Smooth muscle cell (in vitro differentiated cells): ENCODE data around the gene GPR18. TPM values are rescaled to one million over a fixed set of nuclear protein-coding genes. Genes with fewer than 3 reads are reported as not detected.
"Not testable (repeated sequence)": the region's sequence is repeated elsewhere in the genome, so short reads cannot be mapped to it uniquely, and the experiment has no call there.

Source experiments
- DNase-seq: peaks from one replicate; lab custom pipeline; 2025; ENCODE audit not compliant: unreplicated experiment; lab: John Stamatoyannopoulos, UW
- H2AFZ ChIP-seq: fragments of 200-600 bp; sonication (generic); 2 replicates; pipeline ENCODE4 v1.6.0; 2016; ENCODE audit warnings: antibody characterized with exemption, low read depth, mild to moderate bottlenecking
- H3F3A ChIP-seq: fragments of 200-600 bp; sonication (generic); 2 replicates; pipeline ENCODE4 v1.6.0; 2017; ENCODE audit warnings: antibody characterized with exemption, low read depth
- H3K27ac ChIP-seq: fragments of 200-600 bp; sonication (generic); 2 replicates; pipeline ENCODE4 v1.5.1; 2016; ENCODE audit warnings: low read depth, mild to moderate bottlenecking
- H3K27me3 ChIP-seq: fragments of 200-600 bp; sonication (generic); 2 replicates; pipeline ENCODE4 v1.6.1; 2016; ENCODE audit warnings: low read depth, mild to moderate bottlenecking
- H3K36me3 ChIP-seq: fragments of 200-600 bp; sonication (generic); 2 replicates; pipeline ENCODE4 v1.5.1; 2016; ENCODE audit warnings: low read depth
- H3K4me1 ChIP-seq: fragments of 200-600 bp; sonication (generic); 2 replicates; pipeline ENCODE4 v1.5.1; 2016; ENCODE audit warnings: low read depth
- H3K4me2 ChIP-seq: fragments of 200-600 bp; sonication (generic); 2 replicates; pipeline ENCODE4 v1.6.0; 2016; ENCODE audit warnings: mild to moderate bottlenecking
- H3K4me3 ChIP-seq: fragments of 200-600 bp; sonication (generic); 2 replicates; pipeline ENCODE4 v1.5.1; 2016; ENCODE audit warnings: mild to moderate bottlenecking
- H3K79me2 ChIP-seq: fragments of 200-600 bp; sonication (generic); 2 replicates; pipeline ENCODE4 v1.6.0; 2016; ENCODE audit warnings: low read depth, mild to moderate bottlenecking
- H3K9ac ChIP-seq: fragments of 200-600 bp; sonication (generic); 2 replicates; pipeline ENCODE4 v1.6.0; 2016; ENCODE audit warnings: low read depth
- H3K9me3 ChIP-seq: fragments of 200-600 bp; sonication (generic); replicated peaks from 2 replicates; pipeline ENCODE4 v1.5.1; 2016; ENCODE audit warnings: low read depth
- H4K20me1 ChIP-seq: fragments of 200-600 bp; sonication (generic); 2 replicates; pipeline ENCODE4 v1.6.0; 2016; ENCODE audit warnings: low read depth
- WGBS: methylation state at CpG from one replicate; pipeline ENCODE4 v1.1.7; 2016; ENCODE audit warnings: low lambda C conversion rate; 5-methylcytosine and 5-hydroxymethylcytosine counted together
- polyA plus RNA-seq: library from polyadenylated mRNA; unstranded; fragments of >200 nt; fragmentation: Nextera tagmentation; extraction: Ambion mirVana; gene quantifications from 2 replicates; pipeline ENCODE4 v1.2.1, GENCODE V29; 2016
- total RNA-seq: library from RNA; depleted of rRNA; stranded (reverse); fragments of >200 nt; gene quantifications from 2 replicates; pipeline ENCODE4 v1.2.3, GENCODE V29; 2014
- TF ChIP-seq, protein P1 (sequence below): fragments of 200-600 bp; sonication (generic); IDR thresholded peaks from 2 replicates; pipeline ENCODE4 v1.5.1; 2017; ENCODE audit warnings: borderline replicate concordance, mild to moderate bottlenecking, antibody characterized with exemption; ENCODE audit not compliant: insufficient read depth, poor library complexity, severe bottlenecking

Gene GPR18
- total and polyA plus RNA-seq, 2 experiments from 2014 or later, result not detected

DNA sequence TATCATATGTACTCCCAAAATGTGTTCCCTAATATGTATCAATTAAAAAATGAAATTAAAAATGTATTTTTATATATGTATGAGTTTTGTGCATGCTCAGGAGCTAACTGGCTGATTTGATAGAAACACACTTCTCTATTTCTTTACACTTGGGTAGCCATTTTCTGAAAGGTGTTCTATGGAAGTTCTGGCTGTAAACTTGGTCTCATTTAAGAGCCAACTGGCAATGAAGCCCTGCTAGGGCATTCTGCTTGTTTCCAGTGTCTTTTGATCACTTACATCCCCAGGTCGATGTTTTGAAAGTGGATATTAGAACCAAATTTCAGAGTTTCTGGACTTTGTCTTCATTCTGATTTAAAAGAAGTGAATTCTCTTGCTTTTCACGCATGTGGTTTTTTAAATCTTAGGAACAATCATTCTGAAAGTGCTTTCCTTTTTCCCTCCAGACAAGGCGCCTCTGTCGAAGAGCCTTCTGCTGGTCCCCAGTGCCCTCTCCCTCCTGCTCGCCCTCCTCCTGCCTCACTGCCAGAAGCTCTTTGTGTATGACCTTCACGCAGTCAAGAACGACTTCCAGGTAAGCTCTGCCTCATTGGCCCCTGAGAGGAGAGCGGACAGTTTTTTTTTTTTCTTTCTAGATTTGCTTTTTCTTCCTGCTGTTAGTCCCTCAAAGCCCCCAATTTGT is 20.1 kb downstream of the GPR18 start:
- DNase-seq, result no peak
- H3K4me3 ChIP-seq, result no peak overlapping the region
- WGBS, result 98% methylated on average over 8 of the region's 8 CpGs

DNA sequence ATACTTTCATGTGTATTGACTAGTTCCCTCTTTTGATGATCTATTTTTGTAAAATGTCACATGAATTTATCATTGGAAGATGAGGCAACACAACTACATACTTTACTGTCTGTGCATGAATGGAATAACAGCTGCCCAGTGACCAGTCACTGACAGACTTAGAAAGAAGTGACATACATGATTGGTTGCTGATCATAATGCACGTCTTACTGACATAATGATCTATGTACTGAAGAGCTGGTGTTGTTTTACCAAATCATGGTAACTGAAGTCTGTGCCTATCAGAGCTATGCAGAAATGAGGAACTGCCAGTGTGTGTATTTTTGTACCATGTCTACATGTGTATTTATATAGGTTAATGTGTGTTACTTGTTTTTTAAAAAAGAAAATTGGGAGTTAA is 26.5 kb downstream of the GPR18 start:
- H4K20me1 ChIP-seq, result peaks cover 89% of the 10 kb centered on the region
- no peak overlapping the region for H3K4me2 ChIP-seq
- H3F3A ChIP-seq, result peaks cover 4% of the 10 kb centered on the region
- H3K4me3 ChIP-seq, result no peak overlapping the region
- H3K27me3 ChIP-seq, result no peaks in the 10 kb centered on the region
- H3K9me3 ChIP-seq, result no peaks in the 10 kb centered on the region
- 96% methylated on average over 1 of the region's 1 CpG for WGBS
- no peaks in the 10 kb centered on the region for H3K36me3 ChIP-seq
- H3K4me1 ChIP-seq, result peaks cover 6% of the 10 kb centered on the region
- no peak overlapping the region for H3K27ac ChIP-seq
- no peak overlapping the region for H3K9ac ChIP-seq
- DNase-seq, result no peak
- peaks cover 48% of the 10 kb centered on the region for H3K79me2 ChIP-seq
- TF ChIP-seq, protein P1, sequence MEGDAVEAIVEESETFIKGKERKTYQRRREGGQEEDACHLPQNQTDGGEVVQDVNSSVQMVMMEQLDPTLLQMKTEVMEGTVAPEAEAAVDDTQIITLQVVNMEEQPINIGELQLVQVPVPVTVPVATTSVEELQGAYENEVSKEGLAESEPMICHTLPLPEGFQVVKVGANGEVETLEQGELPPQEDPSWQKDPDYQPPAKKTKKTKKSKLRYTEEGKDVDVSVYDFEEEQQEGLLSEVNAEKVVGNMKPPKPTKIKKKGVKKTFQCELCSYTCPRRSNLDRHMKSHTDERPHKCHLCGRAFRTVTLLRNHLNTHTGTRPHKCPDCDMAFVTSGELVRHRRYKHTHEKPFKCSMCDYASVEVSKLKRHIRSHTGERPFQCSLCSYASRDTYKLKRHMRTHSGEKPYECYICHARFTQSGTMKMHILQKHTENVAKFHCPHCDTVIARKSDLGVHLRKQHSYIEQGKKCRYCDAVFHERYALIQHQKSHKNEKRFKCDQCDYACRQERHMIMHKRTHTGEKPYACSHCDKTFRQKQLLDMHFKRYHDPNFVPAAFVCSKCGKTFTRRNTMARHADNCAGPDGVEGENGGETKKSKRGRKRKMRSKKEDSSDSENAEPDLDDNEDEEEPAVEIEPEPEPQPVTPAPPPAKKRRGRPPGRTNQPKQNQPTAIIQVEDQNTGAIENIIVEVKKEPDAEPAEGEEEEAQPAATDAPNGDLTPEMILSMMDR, result no peak
- no peak overlapping the region for H2AFZ ChIP-seq

More for the DNA sequence above, 20.1 kb downstream of the GPR18 start:
- Histone ChIP-seq H3F3A (no peaks in the 10 kb centered on the region), H3K36me3 (peaks cover 11% of the 10 kb centered on the region), H3K9ac (no peak overlapping the region), H3K79me2 (peaks cover 16% of the 10 kb centered on the region), H3K27me3 (no peaks in the 10 kb centered on the region), H4K20me1 (peaks cover 40% of the 10 kb centered on the region), H3K9me3 (no peaks in the 10 kb centered on the region), H3K27ac (no peak overlapping the region), H3K4me1 (no peaks in the 10 kb centered on the region), H2AFZ (no peak overlapping the region), H3K4me2 (no peak overlapping the region)
- TF ChIP-seq, protein P1, result no peak

DNA sequence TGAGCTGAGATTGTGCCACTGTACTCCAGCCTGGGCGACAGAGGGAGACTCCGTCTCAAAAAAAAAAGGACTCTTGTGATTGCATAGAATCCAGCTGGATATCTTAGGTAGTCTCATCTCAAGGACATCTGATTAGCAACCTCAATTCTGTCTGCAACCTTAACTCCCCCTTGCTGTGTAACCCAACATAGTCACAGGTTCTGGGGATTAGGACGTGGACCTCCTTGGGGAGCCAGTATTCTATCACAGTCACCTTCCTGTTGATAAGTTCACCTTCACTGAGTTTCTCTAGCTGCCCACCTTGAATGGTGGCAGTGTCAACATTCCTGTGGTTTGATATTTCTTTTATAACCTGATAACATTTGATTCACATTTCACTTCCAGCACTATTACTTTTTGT is 27.2 kb downstream of the GPR18 start:
- H3K79me2 ChIP-seq, result peaks cover 48% of the 10 kb centered on the region
- WGBS, result 92% methylated on average over 3 of the region's 3 CpGs
- H3F3A ChIP-seq, result peaks cover 4% of the 10 kb centered on the region
- no peak overlapping the region for H3K4me3 ChIP-seq
- H3K9ac ChIP-seq, result no peak overlapping the region
- peaks cover 6% of the 10 kb centered on the region for H3K4me1 ChIP-seq
- DNase-seq, result no peak
- H3K4me2 ChIP-seq, result no peak overlapping the region
- H3K36me3 ChIP-seq, result no peaks in the 10 kb centered on the region
- H4K20me1 ChIP-seq, result peaks cover 89% of the 10 kb centered on the region
- TF ChIP-seq, protein P1, result no peak
- H3K9me3 ChIP-seq, result no peaks in the 10 kb centered on the region
- no peak overlapping the region for H2AFZ ChIP-seq
- no peaks in the 10 kb centered on the region for H3K27me3 ChIP-seq
- no peak overlapping the region for H3K27ac ChIP-seq

GRCh38 chr13:99230588-99230987 is 27.6 kb downstream of the GPR18 start:
- peaks cover 47% of the 10 kb centered on the region for H3K79me2 ChIP-seq
- H3K27me3 ChIP-seq, H3K27ac ChIP-seq, H3K9me3 ChIP-seq, H2AFZ ChIP-seq, H3K4me1 ChIP-seq, H3K4me2 ChIP-seq, H3F3A ChIP-seq, H3K9ac ChIP-seq, DNase-seq, H3K36me3 ChIP-seq, H3K4me3 ChIP-seq: not testable (repeated sequence)
- H4K20me1 ChIP-seq, result peaks cover 88% of the 10 kb centered on the region
- 92% methylated on average over 12 of the region's 12 CpGs for WGBS
